ENCODE data around the gene PITX2. TPM values are rescaled to one million over a fixed set of nuclear protein-coding genes. Genes with fewer than 3 reads are reported as not detected.

Gene PITX2
- total RNA-seq, 1 experiment from 2014 or later, result 8.3 TPM

DNA sequence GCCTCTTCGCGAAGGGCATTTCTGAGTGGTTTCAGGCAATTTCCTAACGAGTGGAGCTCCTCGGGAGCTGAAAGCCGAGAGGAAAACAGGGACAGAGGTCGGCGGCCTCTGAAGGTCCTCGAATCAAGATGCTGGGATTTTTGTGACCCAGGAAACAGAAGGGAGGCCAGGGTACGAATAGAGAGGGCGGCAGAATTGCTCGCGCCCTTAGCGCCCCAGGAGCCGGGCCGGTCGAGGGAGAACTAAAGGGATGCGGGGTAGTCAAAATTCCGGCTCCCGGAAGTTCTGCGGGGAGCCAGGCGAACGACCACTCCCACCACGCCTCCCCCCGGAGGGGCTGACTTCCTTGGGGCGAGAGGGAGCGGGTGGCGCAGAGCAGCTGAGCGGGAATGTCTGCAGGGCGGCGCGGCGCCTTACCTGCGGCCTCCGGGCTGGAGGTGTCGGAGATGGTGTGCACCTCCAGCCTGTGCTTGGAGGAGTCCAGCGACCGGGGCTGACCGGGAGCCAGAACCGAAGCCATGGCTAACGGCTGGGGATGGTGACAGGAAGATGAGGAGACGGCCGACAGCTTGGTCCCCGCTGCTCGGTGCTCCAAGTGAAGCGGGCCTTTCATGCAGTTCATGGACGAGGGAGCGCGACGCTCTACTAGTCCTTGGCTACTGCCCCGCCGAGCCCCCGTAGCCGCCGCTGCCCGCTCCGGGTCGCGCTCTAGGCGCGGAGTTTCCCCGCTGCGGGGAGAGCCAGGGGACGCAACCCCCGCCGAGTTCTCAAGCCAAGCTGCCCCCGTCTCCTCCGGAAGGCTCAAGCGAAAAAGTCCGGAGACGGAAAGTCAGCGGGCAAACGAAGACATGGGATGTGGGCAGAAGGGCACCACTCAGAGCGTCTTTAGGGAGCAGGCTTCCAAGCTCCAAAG, 782 bp downstream of the PITX2 start (continued):
- TF ChIP-seq REST (IDR thresholded peaks at IDR 0.05; ENCODE audit: low read depth), result no peak
- no peak for TF ChIP-seq YY1 (IDR thresholded peaks at IDR 0.05; ENCODE audit: extremely low read depth, insufficient replicate concordance, low read depth, low read length)
- no peak for TF ChIP-seq TCF7L2 (IDR thresholded peaks at IDR 0.05; ENCODE audit: borderline replicate concordance, extremely low read depth, insufficient read depth, insufficient read length)
- TF ChIP-seq ATF3 (IDR thresholded peaks at IDR 0.05), result no peak
- TF ChIP-seq RAD21 (IDR thresholded peaks at IDR 0.05; ENCODE audit: low read depth), result no peak
- TF ChIP-seq SIN3A (IDR thresholded peaks at IDR 0.05; ENCODE audit: low read depth), result no peak
- TF ChIP-seq CBX3 (IDR thresholded peaks at IDR 0.05; ENCODE audit: low read depth), result no peak
- TF ChIP-seq ELF1 (IDR thresholded peaks at IDR 0.05; ENCODE audit: borderline replicate concordance, low read depth), result no peak
- no peak for TF ChIP-seq POLR2A (IDR thresholded peaks at IDR 0.05; ENCODE audit: borderline replicate concordance, extremely low read depth, insufficient read depth, insufficient read length)

GRCh38 chr4:110621328-110621812, 1.5 kb downstream of the PITX2 start:
- no peak for ATAC-seq
- no peak overlapping the region for H3K9ac ChIP-seq (ENCODE audit: low read length)
- H3K4me2 ChIP-seq (ENCODE audit: low read length), result no peak overlapping the region

More at GRCh38 chr4:110621328-110621812, 1.5 kb downstream of the PITX2 start:
- Histone ChIP-seq H3K9me3 (ENCODE audit: control insufficient read depth in 1 of 2, insufficient read depth in 1 of 2, low read depth in 1 of 2, low read length in 2 of 2) (no peaks in the 10 kb centered on the region), H3K27ac (ENCODE audit: low read depth, low read length) (no peak overlapping the region), H3K79me2 (ENCODE audit: insufficient read depth, low read length) (no peaks in the 10 kb centered on the region), H3K4me1 (ENCODE audit: control insufficient read depth in 1 of 2, insufficient read depth in 2 of 2, low read length in 2 of 2) (peaks cover 3 to 14% of the 10 kb centered on the region in 2 experiments; a peak in 3 of 4 replicates), H2AFZ (ENCODE audit: low read depth, low read length, poor library complexity, severe bottlenecking) (no peak overlapping the region), H3K36me3 (ENCODE audit: control insufficient read depth in 1 of 2, insufficient read depth in 2 of 2, low read length in 2 of 2) (0 out of 4 replicates have a peak, but pooled peaks cover 0 to 4% of the 10 kb centered on the region in 2 experiments), H3K4me3 (replicated peaks in 1 of 2; ENCODE audit: low read depth in 1 of 2, low read length in 2 of 2) (no peak overlapping the region), H4K20me1 (ENCODE audit: insufficient read depth) (no peaks in the 10 kb centered on the region), H3K9me2 (ENCODE audit: insufficient read depth) (no peaks in the 10 kb centered on the region), H3K27me3 (ENCODE audit: insufficient read depth, low read length) (no peaks in the 10 kb centered on the region)
- ChIA-PET CTCF (no interaction called here), POLR2A (no interaction called here), RAD21 (ENCODE audit: low non-redundant PET in 1 of 2, low total read pairs in 2 of 2, uncharacterized antibody in 2 of 2, unreplicated experiment in 2 of 2) (no interaction called here)
- no TSS peak for BruUV-seq (replicated peaks)
- no peak for TF ChIP-seq POLR2A (IDR thresholded peaks at IDR 0.05; ENCODE audit: borderline replicate concordance, extremely low read depth, insufficient read depth, insufficient read length)
- TF ChIP-seq MAX (IDR thresholded peaks at IDR 0.05), result no peak
- no peak for TF ChIP-seq ATF3 (IDR thresholded peaks at IDR 0.05)
- no peak for TF ChIP-seq RAD21 (IDR thresholded peaks at IDR 0.05; ENCODE audit: low read depth)
- TF ChIP-seq SRF (IDR thresholded peaks at IDR 0.05; ENCODE audit: low read depth), result no peak
- TF ChIP-seq JUND (IDR thresholded peaks at IDR 0.05), result no peak
- TF ChIP-seq, protein P1, sequence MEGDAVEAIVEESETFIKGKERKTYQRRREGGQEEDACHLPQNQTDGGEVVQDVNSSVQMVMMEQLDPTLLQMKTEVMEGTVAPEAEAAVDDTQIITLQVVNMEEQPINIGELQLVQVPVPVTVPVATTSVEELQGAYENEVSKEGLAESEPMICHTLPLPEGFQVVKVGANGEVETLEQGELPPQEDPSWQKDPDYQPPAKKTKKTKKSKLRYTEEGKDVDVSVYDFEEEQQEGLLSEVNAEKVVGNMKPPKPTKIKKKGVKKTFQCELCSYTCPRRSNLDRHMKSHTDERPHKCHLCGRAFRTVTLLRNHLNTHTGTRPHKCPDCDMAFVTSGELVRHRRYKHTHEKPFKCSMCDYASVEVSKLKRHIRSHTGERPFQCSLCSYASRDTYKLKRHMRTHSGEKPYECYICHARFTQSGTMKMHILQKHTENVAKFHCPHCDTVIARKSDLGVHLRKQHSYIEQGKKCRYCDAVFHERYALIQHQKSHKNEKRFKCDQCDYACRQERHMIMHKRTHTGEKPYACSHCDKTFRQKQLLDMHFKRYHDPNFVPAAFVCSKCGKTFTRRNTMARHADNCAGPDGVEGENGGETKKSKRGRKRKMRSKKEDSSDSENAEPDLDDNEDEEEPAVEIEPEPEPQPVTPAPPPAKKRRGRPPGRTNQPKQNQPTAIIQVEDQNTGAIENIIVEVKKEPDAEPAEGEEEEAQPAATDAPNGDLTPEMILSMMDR (IDR thresholded peaks at IDR 0.05 in 2 of 3, conservative IDR thresholded peaks at IDR 0.05 in 1 of 3; ENCODE audit: borderline replicate concordance in 1 of 3, insufficient read depth in 1 of 3, low read depth in 2 of 3, low read length in 2 of 3), result no peak
- TF ChIP-seq EGR1 (IDR thresholded peaks at IDR 0.05; ENCODE audit: low read depth), result no peak
- no peak for TF ChIP-seq ELF1 (IDR thresholded peaks at IDR 0.05; ENCODE audit: borderline replicate concordance, low read depth)
- TF ChIP-seq YY1 (IDR thresholded peaks at IDR 0.05; ENCODE audit: extremely low read depth, insufficient replicate concordance, low read depth, low read length), result no peak
- no peak for TF ChIP-seq POLR2AphosphoS5 (IDR thresholded peaks at IDR 0.05; ENCODE audit: low read depth, low read length)
- no peak for TF ChIP-seq TCF7L2 (IDR thresholded peaks at IDR 0.05; ENCODE audit: borderline replicate concordance, extremely low read depth, insufficient read depth, insufficient read length)
- intact Hi-C loops (cut with micrococcal nuclease), result loop anchor here (5.0 kb wide), 1 partner anchor 614 kb away; no protein-coding TSS in a partner anchor
- DNase-seq (ENCODE audit: low read depth, low spot score), result no peak

All from HCT116 (cell line).